ENCODE measurements around the gene NTMT1. TPM values are rescaled to one million over a fixed set of nuclear protein-coding genes. Genes with fewer than 3 reads are reported as not detected.

The NTMT1 gene
- total and polyA plus RNA-seq, 8 donors, result 19.5 to 35.4 (median 24.7) TPM

DNA sequence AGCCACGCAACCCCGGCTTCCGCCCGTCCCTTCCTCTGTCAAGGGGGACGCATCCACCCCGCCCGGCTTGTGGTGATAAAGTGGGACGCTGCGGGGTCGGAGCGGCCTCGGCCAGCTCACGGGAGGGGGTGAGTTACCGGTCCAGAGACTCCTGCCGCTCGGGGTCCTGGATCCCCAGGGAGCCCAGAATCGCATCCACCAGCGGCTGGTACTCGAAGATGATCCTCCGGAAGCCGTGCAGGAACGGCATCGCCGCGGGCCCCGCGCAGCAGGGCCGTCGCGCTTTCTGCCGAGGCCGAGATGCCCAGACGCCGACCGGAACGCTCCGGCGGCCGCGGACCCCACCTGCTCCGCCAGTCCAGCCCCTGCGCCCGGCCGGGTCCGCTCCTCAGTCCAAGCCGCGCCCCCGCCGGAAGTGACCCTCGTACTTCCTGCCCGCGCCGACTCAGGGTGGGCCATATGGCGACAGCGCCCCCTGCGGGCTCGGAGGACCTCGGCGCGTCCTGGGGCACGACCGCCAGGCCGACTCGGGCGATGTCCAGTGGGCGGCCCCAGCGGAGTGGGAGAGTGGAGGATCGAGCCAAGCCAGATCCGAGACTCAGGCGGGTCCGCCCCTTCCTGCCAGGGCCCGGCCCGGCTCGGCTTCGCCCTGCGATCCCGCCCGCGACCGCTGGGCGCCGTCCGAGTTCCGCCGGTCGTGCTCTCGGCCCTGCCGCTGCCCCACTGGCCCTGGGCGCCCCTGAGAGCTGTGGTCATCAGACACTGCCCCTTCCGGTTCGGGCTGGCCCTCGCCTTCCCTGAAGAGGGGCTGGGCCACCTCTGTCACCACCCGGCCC is 16.0 kb downstream of the NTMT1 start, which contains the start of gene ASB6:
TSS of gene ASB6 (minus strand) at position 402 of the 836 bp plus-strand sequence. CDS start at position 250, 152 bp downstream.
- intact Hi-C loops (cut with DNase I), result no loop called here
- peak; percentile 100 for TF ChIP-seq CTCF (IDR thresholded peaks at IDR 0.05)

DNA sequence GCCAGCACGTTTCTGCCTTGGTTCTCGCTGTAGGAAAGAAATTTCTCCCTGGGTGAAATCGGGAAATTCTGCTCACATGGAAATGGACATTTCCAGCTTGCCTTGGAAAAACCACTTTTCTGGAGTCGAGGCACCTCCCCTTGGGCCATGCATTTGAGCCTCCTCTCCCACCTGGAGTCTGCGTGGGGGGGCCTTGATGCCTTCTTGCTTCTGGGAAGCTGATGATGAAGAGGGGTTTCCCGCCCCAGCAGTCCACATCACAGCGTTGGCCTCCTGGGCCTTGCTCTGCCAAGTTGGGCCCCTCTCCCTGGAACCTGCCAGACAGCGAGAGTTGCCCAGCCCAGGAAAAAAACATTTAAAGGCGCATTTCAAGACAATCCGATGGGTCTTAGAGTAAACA is 17.7 kb downstream of the NTMT1 start:
- Histone ChIP-seq H3K4me1 (peaks cover 8 to 26% of the 10 kb centered on the region in 2 donors), H3K27ac (no peak overlapping the region), H3K36me3 (peaks cover 0 to 10% of the 10 kb centered on the region in 2 donors), H3K27me3 (no peaks in the 10 kb centered on the region), H3K9me3 (no peaks in the 10 kb centered on the region), H3K4me3 (no peak overlapping the region)
- DNase-seq, result peak in 1 of 4 donors; percentile 37
- intact Hi-C loops (cut with DNase I), result no loop called here
- no peak for TF ChIP-seq CTCF (IDR thresholded peaks at IDR 0.05)
- ATAC-seq, result no peak

More for the DNA sequence above, 16.0 kb downstream of the NTMT1 start, which contains the start of gene ASB6:
- Histone ChIP-seq H3K36me3 (peaks cover 0 to 27% of the 10 kb centered on the region in 2 donors), H3K27me3 (no peaks in the 10 kb centered on the region), H3K4me1 (peaks cover 8 to 28% of the 10 kb centered on the region in 2 donors), H3K9me3 (no peaks in the 10 kb centered on the region), H3K27ac (peak within 1 kb of the TSS; percentile 76 to 90), H3K4me3 (peak within 1 kb of the TSS; percentile 98 to 99)
- ATAC-seq (peak; percentile 97), DNase-seq (peak; percentile 97 to 100 (median 98))

GRCh38 chr9:129644365-129644764 is 18.4 kb downstream of the NTMT1 start:
- H3K4me3 ChIP-seq, result no peak overlapping the region
- no peak overlapping the region for H3K27ac ChIP-seq
- peaks cover 0 to 3% of the 10 kb centered on the region in 2 donors for H3K36me3 ChIP-seq
- ATAC-seq, result no peak
- no peaks in the 10 kb centered on the region for H3K9me3 ChIP-seq
- intact Hi-C loops (cut with DNase I), result no loop called here
- TF ChIP-seq CTCF (IDR thresholded peaks at IDR 0.05), result no peak
- peaks cover 8 to 26% of the 10 kb centered on the region in 2 donors for H3K4me1 ChIP-seq
- no peak for DNase-seq
- H3K27me3 ChIP-seq, result no peaks in the 10 kb centered on the region

DNA sequence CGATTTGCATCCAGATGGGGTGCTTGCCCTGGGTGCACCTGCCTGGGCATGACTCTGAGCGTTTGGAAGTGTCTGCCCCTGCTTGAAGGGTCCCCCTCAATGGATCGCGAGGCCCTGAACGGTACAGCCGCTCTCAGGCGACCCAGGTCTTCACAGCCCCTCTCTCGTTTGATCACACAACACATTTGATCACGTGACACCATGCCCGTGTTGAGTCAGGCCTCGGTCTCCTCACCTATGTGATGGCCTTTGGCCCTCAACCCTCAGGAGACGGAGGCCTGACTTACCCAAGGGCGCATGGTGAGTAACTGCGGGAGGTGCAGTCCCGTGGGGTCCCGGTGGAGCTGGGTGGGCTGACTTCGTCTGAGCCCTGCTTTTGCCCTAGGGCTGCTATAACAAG is 18.9 kb downstream of the NTMT1 start:
- Histone ChIP-seq H3K9me3 (no peaks in the 10 kb centered on the region), H3K4me3 (no peak overlapping the region), H3K27me3 (no peaks in the 10 kb centered on the region), H3K27ac (no peak overlapping the region), H3K4me1 (peaks cover 8 to 22% of the 10 kb centered on the region in 2 donors), H3K36me3 (no peaks in the 10 kb centered on the region)
- DNase-seq, result no peak
- intact Hi-C loops (cut with DNase I), result loop anchor here in 1 of 2 donors (5.0 kb wide), 1 partner anchor 142 kb away; no protein-coding TSS in a partner anchor
- no peak for TF ChIP-seq CTCF (IDR thresholded peaks at IDR 0.05)
- ATAC-seq, result no peak

DNA sequence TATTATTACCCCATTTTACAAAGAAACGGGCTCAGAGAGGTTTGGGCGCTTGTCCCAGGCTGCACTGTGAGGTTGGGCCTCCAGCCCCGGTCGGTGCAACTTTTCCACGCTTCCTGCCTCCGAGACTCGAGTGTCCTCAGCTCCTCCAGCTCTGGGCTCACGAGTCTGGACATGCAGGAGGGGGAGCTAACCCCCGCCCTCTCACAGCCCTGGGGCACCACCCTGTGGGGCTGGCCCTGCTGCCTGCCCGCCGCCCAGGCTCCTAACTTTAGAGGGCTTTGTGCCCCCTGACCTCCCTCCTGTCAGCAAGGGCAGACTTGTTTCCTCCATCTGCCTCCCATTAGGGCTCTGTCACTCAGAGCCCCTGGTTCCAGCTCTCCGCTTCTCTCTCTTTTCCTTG is 20.3 kb downstream of the NTMT1 start:
- intact Hi-C loops (cut with DNase I), result loop anchor here in 1 of 2 donors (5.0 kb wide), 1 partner anchor 141 kb away; no protein-coding TSS in a partner anchor
- H3K9me3 ChIP-seq, result no peaks in the 10 kb centered on the region
- no peaks in the 10 kb centered on the region for H3K36me3 ChIP-seq
- DNase-seq (peak in 1 of 4 donors; percentile 65), ATAC-seq (no peak)
- no peaks in the 10 kb centered on the region for H3K27me3 ChIP-seq
- H3K4me1 ChIP-seq, result peaks cover under 1 to 9% of the 10 kb centered on the region in 2 donors
- no peak for TF ChIP-seq CTCF (IDR thresholded peaks at IDR 0.05)
- no peak overlapping the region for H3K4me3 ChIP-seq
- H3K27ac ChIP-seq, result no peak overlapping the region

Data from left lung (tissue), 10 donors.